ENCODE measurements around the gene WDPCP. TPM values are rescaled to one million over a fixed set of nuclear protein-coding genes. Genes with fewer than 3 reads are reported as not detected.
"Not testable (repeated sequence)": the region's sequence is repeated elsewhere in the genome, so short reads cannot be mapped to it uniquely, and the experiment has no call there.

The WDPCP gene
- total RNA-seq, 4 donors from 2014 or later = 2.6 to 15.5 (median 10.9) TPM

DNA sequence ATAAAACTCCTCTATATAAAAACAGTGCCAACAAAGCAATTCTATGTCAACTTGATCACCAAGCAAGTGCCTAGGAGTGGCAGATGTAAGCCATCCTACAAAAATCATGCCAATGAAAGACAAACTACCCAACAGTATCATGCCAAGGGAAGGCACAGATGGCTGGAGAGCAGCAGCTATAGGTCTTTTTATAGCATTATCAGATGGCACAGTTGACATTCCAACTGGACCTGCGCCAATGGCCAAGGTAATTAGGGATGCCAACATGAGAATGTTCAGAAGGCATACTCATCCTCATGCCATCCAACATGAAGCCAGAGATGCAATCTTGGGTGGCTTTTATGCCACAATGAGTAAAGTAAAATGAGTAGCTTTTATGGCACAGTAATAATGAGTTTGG, 300.3 kb downstream of the WDPCP start:
- intact Hi-C loops (cut with DNase I; ENCODE audit: low total_unique reads) = no loop called here
- 100% methylated on average over 1 of the region's 1 CpG; no CpG with 5 or more reads in 1 of the 2 donors for WGBS, 2 donors (ENCODE audit: low coverage in 1 of 2)
- in situ Hi-C loops (cut with MboI; ENCODE audit: low pct_ligation_motif_present in 1 of 4, low pct_unique_long_range_greater_than_20kb in 1 of 4, low sequenced_read_pairs in 3 of 4) = no loop called here

GRCh38 chr2:63286520-63286919, 301.8 kb downstream of the WDPCP start:
- in situ Hi-C loops (cut with MboI; ENCODE audit: low pct_ligation_motif_present in 1 of 4, low pct_unique_long_range_greater_than_20kb in 1 of 4, low sequenced_read_pairs in 3 of 4); DNase-seq; H3K4me1 ChIP-seq; H3K27me3 ChIP-seq; intact Hi-C loops (cut with DNase I; ENCODE audit: low total_unique reads); H3K4me3 ChIP-seq; H3K36me3 ChIP-seq; H3K27ac ChIP-seq: not testable (repeated sequence)
- whole genome bisulfite sequencing, 2 donors (ENCODE audit: low coverage in 1 of 2) = 90 to 95% methylated on average over 4 of the region's 4 CpGs
- H3K9me3 ChIP-seq = peaks cover 7 to 19% of the 10 kb centered on the region in 2 donors

More for the DNA sequence above, 300.3 kb downstream of the WDPCP start:
- no peak for TF ChIP-seq POLR2A (IDR thresholded peaks at IDR 0.05)
- no peak for TF ChIP-seq EP300 (IDR thresholded peaks at IDR 0.05; ENCODE audit: low read depth)
- TF ChIP-seq CTCF (IDR thresholded peaks at IDR 0.05) = no peak
- no peak for TF ChIP-seq POLR2AphosphoS5 (IDR thresholded peaks at IDR 0.05)
- no peaks in the 10 kb centered on the region for H3K36me3 ChIP-seq
- peaks cover 7 to 15% of the 10 kb centered on the region in 2 donors for H3K9me3 ChIP-seq
- H3K4me1 ChIP-seq = no peaks in the 10 kb centered on the region
- no peak for DNase-seq
- H3K27me3 ChIP-seq = no peaks in the 10 kb centered on the region
- H3K4me3 ChIP-seq = no peak overlapping the region
- H3K27ac ChIP-seq = no peak overlapping the region

DNA sequence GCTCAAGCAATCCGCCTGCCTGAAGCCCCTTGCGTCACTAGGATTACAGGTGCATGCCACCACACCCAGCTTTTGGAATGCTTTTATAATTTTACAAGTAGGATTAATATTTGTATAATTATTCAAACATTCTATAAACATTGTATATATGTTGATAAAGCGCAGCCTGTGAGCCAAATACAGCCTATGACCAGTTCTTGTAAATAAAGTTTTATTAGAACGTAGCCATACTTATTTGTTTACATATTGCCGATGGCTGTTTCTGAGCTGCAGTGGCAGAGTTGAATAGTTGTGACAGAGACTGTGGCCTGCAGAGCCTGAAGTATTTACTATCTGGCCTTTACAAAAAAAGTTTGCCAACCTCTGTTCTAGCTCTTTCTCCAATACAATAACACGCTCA, 305.0 kb downstream of the WDPCP start:
- 82 to 93% methylated on average over 5 to 6 of the region's 6 CpGs for WGBS, 2 donors (ENCODE audit: low coverage in 1 of 2)
- H3K27ac ChIP-seq = no peak overlapping the region
- H3K36me3 ChIP-seq = no peaks in the 10 kb centered on the region
- intact Hi-C loops (cut with DNase I; ENCODE audit: low total_unique reads) (no loop called here), in situ Hi-C loops (cut with MboI; ENCODE audit: low pct_ligation_motif_present in 1 of 4, low pct_unique_long_range_greater_than_20kb in 1 of 4, low sequenced_read_pairs in 3 of 4) (no loop called here)
- no peak overlapping the region for H3K4me3 ChIP-seq
- no peaks in the 10 kb centered on the region for H3K4me1 ChIP-seq
- DNase-seq = no peak
- H3K27me3 ChIP-seq = no peaks in the 10 kb centered on the region
- no peak for TF ChIP-seq EP300 (IDR thresholded peaks at IDR 0.05; ENCODE audit: low read depth)
- no peak for TF ChIP-seq POLR2A (IDR thresholded peaks at IDR 0.05)
- TF ChIP-seq POLR2AphosphoS5 (IDR thresholded peaks at IDR 0.05) = no peak
- no peak for TF ChIP-seq CTCF (IDR thresholded peaks at IDR 0.05)
- peaks cover 21 to 26% of the 10 kb centered on the region in 2 donors for H3K9me3 ChIP-seq

- intact Hi-C loops (cut with DNase I; ENCODE audit: low total_unique reads) = no loop called here
- Histone ChIP-seq H3K4me3 (no peak overlapping the region), H3K9me3 (peaks cover 14 to 37% of the 10 kb centered on the region in 2 donors), H3K27me3 (no peaks in the 10 kb centered on the region), H3K36me3 (no peaks in the 10 kb centered on the region), H3K4me1 (no peaks in the 10 kb centered on the region), H3K27ac (no peak overlapping the region)
- in situ Hi-C loops (cut with MboI; ENCODE audit: low pct_ligation_motif_present in 1 of 4, low pct_unique_long_range_greater_than_20kb in 1 of 4, low sequenced_read_pairs in 3 of 4) = no loop called here
- no peak for DNase-seq
- 86 to 100% methylated on average over 2 to 4 of the region's 4 CpGs for WGBS, 2 donors (ENCODE audit: low coverage in 1 of 2)
- no peak for TF ChIP-seq POLR2A (IDR thresholded peaks at IDR 0.05)
- TF ChIP-seq POLR2AphosphoS5 (IDR thresholded peaks at IDR 0.05) = no peak
- no peak for TF ChIP-seq EP300 (IDR thresholded peaks at IDR 0.05; ENCODE audit: low read depth)
Observed at GRCh38 chr2:63272560-63272959, 315.7 kb downstream of the WDPCP start.

GRCh38 chr2:63270717-63271116, 317.6 kb downstream of the WDPCP start:
- intact Hi-C loops (cut with DNase I; ENCODE audit: low total_unique reads) = no loop called here
- H3K9me3 ChIP-seq = peaks cover 14 to 32% of the 10 kb centered on the region in 2 donors

GRCh38 chr2:63268946-63269345, 319.3 kb downstream of the WDPCP start:
- H3K27me3 ChIP-seq = no peaks in the 10 kb centered on the region
- no peak for DNase-seq
- no peaks in the 10 kb centered on the region for H3K4me1 ChIP-seq
- no peak for TF ChIP-seq CTCF (IDR thresholded peaks at IDR 0.05)
- TF ChIP-seq POLR2A (IDR thresholded peaks at IDR 0.05) = no peak
- no peak for TF ChIP-seq EP300 (IDR thresholded peaks at IDR 0.05; ENCODE audit: low read depth)
- TF ChIP-seq POLR2AphosphoS5 (IDR thresholded peaks at IDR 0.05) = no peak
- peaks cover 10 to 18% of the 10 kb centered on the region in 2 donors for H3K9me3 ChIP-seq
- H3K36me3 ChIP-seq = no peaks in the 10 kb centered on the region
- no peak overlapping the region for H3K4me3 ChIP-seq
- H3K27ac ChIP-seq = no peak overlapping the region
- in situ Hi-C loops (cut with MboI; ENCODE audit: low pct_ligation_motif_present in 1 of 4, low pct_unique_long_range_greater_than_20kb in 1 of 4, low sequenced_read_pairs in 3 of 4) = no loop called here
- intact Hi-C loops (cut with DNase I; ENCODE audit: low total_unique reads) = no loop called here

More at GRCh38 chr2:63270717-63271116, 317.6 kb downstream of the WDPCP start:
- no peak for TF ChIP-seq POLR2A (IDR thresholded peaks at IDR 0.05)
- DNase-seq = no peak
- H3K4me1 ChIP-seq = no peaks in the 10 kb centered on the region
- no peak overlapping the region for H3K4me3 ChIP-seq
- H3K36me3 ChIP-seq = no peaks in the 10 kb centered on the region
- WGBS, 2 donors (ENCODE audit: low coverage in 1 of 2) = 90% methylated on average over 3 of the region's 3 CpGs; no CpG with 5 or more reads in 1 of the 2 donors
- H3K27me3 ChIP-seq = no peaks in the 10 kb centered on the region
- in situ Hi-C loops (cut with MboI; ENCODE audit: low pct_ligation_motif_present in 1 of 4, low pct_unique_long_range_greater_than_20kb in 1 of 4, low sequenced_read_pairs in 3 of 4) = no loop called here
- no peak overlapping the region for H3K27ac ChIP-seq
